C4-2B (cell line): ENCODE measurements around the gene RBM20.

Experiments
- CTCF ChIP-seq: fragments of 450-650 bp; conservative IDR thresholded peaks from 2 replicates; pipeline ENCODE4 v1.5.1; 2017; ENCODE audit warnings: mild to moderate bottlenecking
- ZFX ChIP-seq: fragments of 450-650 bp; IDR thresholded peaks from 2 replicates; pipeline ENCODE4 v1.6.1; 2017

- TF ChIP-seq CTCF (no peak), ZFX (no peak)
These were observed 31.5 kb upstream of the RBM20 start for GRCh38 chr10:110612629-110613028.
